ENCODE data around the gene RPL7A. TPM values are rescaled to one million over a fixed set of nuclear protein-coding genes. Genes with fewer than 3 reads are reported as not detected.
A peak's percentile ranks its signal among the peaks of the same experiment; 100 is the strongest.

RPL7A gene
- total RNA-seq, 4 donors from 2014 or later, result 1,001 to 1,630 (median 1,510) TPM

- in situ Hi-C loops (cut with MboI; ENCODE audit: low sequenced_read_pairs in 4 of 4), result no loop called here
- H3K36me3 ChIP-seq, result peaks cover 0 to 42% of the 10 kb centered on the region in 2 donors
- ATAC-seq (peak; percentile 84 to 85), DNase-seq (peak; percentile 73 to 83)
- H3K27me3 ChIP-seq, result no peaks in the 10 kb centered on the region
- TF ChIP-seq POLR2A (IDR thresholded peaks at IDR 0.05) (peak; percentile 58 to 67), CTCF (IDR thresholded peaks at IDR 0.05 in 4 of 5, conservative IDR thresholded peaks at IDR 0.05 in 1 of 5) (no peak)
- H3K4me3 ChIP-seq, result peak within 1 kb of the TSS; percentile 72 to 88 (median 76)
- peaks cover 22 to 28% of the 10 kb centered on the region in 2 donors for H3K4me1 ChIP-seq
- no peaks in the 10 kb centered on the region for H3K9me3 ChIP-seq
- peak within 1 kb of the TSS; percentile 66 to 87 (median 82) for H3K27ac ChIP-seq
- intact Hi-C loops (cut with DNase I; ENCODE audit: low total_unique reads), result loop anchor here (1.0 to 2.0 kb wide), 2 partner anchors 8 to 20 kb away; partner anchors contain the start of genes MED22, RPL7A, STKLD1 and SURF4
These were observed 8.5 kb downstream of the RPL7A start, which contains the start of the genes SURF1 and SURF2 for GRCh38 chr9:133356391-133357091. Gene SURF1 (minus strand): TSS chr9:133356487. CDS start chr9:133356453, 34 bp downstream. Gene SURF2 (plus strand): TSS chr9:133356550. CDS start chr9:133356593, 43 bp downstream.

- TF ChIP-seq CTCF (IDR thresholded peaks at IDR 0.05 in 4 of 5, conservative IDR thresholded peaks at IDR 0.05 in 1 of 5), result no peak
- TF ChIP-seq POLR2A (IDR thresholded peaks at IDR 0.05), result no peak
- in situ Hi-C loops (cut with MboI; ENCODE audit: low sequenced_read_pairs in 4 of 4) (no loop called here), intact Hi-C loops (cut with DNase I; ENCODE audit: low total_unique reads) (loop anchor here (2.0 kb wide), 1 partner anchor 19 kb away; the partner anchor contains the start of genes STKLD1 and SURF4)
- DNase-seq (no peak), ATAC-seq (no peak)
- Histone ChIP-seq H3K27ac (no peak overlapping the region), H3K27me3 (no peaks in the 10 kb centered on the region), H3K9me3 (no peaks in the 10 kb centered on the region), H3K36me3 (peaks cover 0 to 42% of the 10 kb centered on the region in 2 donors), H3K4me3 (peak overlapping the region in 2 of 4 donors; percentile 74 to 88), H3K4me1 (peaks cover 18 to 28% of the 10 kb centered on the region in 2 donors)
These were observed 9.6 kb downstream of the RPL7A start for GRCh38 chr9:133357656-133358055.

GRCh38 chr9:133359399-133360175 is 11.6 kb downstream of the RPL7A start:
- intact Hi-C loops (cut with DNase I; ENCODE audit: low total_unique reads), result no loop called here
- no peaks in the 10 kb centered on the region for H3K27me3 ChIP-seq

More at GRCh38 chr9:133359399-133360175, 11.6 kb downstream of the RPL7A start:
- peaks cover 0 to 51% of the 10 kb centered on the region in 2 donors for H3K36me3 ChIP-seq
- in situ Hi-C loops (cut with MboI; ENCODE audit: low sequenced_read_pairs in 4 of 4), result no loop called here
- H3K9me3 ChIP-seq, result no peaks in the 10 kb centered on the region
- DNase-seq (no peak), ATAC-seq (no peak)
- H3K27ac ChIP-seq, result no peak overlapping the region
- H3K4me3 ChIP-seq, result no peak overlapping the region
- peaks cover 18 to 25% of the 10 kb centered on the region in 2 donors for H3K4me1 ChIP-seq
- peak in 2 of 5 experiments; percentile 11 to 13 for TF ChIP-seq CTCF (IDR thresholded peaks at IDR 0.05 in 4 of 5, conservative IDR thresholded peaks at IDR 0.05 in 1 of 5)
- TF ChIP-seq POLR2A (IDR thresholded peaks at IDR 0.05), result no peak
